H1 (cell line): ENCODE data around the gene MEF2C. TPM values are rescaled to one million over a fixed set of nuclear protein-coding genes. Genes with fewer than 3 reads are reported as not detected.

Experiments
- CHD1 ChIP-seq: IDR thresholded peaks from 2 replicates; pipeline ENCODE4 v1.6.1; 2012; ENCODE audit warnings: low read depth, low read length, improper control_type of control experiment
- E2F6 ChIP-seq: IDR thresholded peaks from 2 replicates; pipeline ENCODE4 v1.6.1; 2012; ENCODE audit warnings: inconsistent platforms
- KDM4A ChIP-seq: IDR thresholded peaks from one replicate; pipeline ENCODE4 v1.7.1; 2012; ENCODE audit warnings: low read depth, mild to moderate bottlenecking, moderate library complexity, low read length, inconsistent platforms; ENCODE audit not compliant: severe bottlenecking
- MAX ChIP-seq: IDR thresholded peaks from 2 replicates; pipeline ENCODE4 v1.6.1; 2012; ENCODE audit warnings: inconsistent platforms
- RNF2 ChIP-seq: fragments of 200-900, 300-1000 bp; sonication (generic); IDR thresholded peaks from 2 replicates; pipeline ENCODE4 v1.7.1; 2016; ENCODE audit warnings: borderline replicate concordance, low read depth, mild to moderate bottlenecking, antibody characterized with exemption, low read length; ENCODE audit not compliant: poor library complexity, severe bottlenecking; ENCODE audit errors: missing control alignments
- SUZ12 ChIP-seq: fragments of 200-600 bp; sonication (generic); IDR thresholded peaks from 2 replicates; pipeline ENCODE4 v1.6.1; 2012; ENCODE audit warnings: mild to moderate bottlenecking, inconsistent platforms, low read length, moderate library complexity, mixed read lengths
- polyA plus RNA-seq, 7 experiments: library from polyadenylated mRNA; depleted of rRNA in 3 of 7; stranded (reverse) in 5 of 7; unstranded in 2 of 7; fragments of >200 nt in 5 of 7; fragments of 200-250 nt in 2 of 7; gene quantifications; 1 replicate in 5 of 7; 2 replicates in 1 of 7; 4 replicates in 1 of 7; pipeline versions ENCODE4 v1.2.1 to v1.2.3, GENCODE V29; 2011 to 2013; ENCODE audit warnings: missing spikeins in 2 of 7, mixed read lengths in 2 of 7
- total RNA-seq: library from RNA; stranded (reverse); fragmentation: NEBNext Ultra II Directional; extraction: Animal tissue kit (Norgen Biotek cat#: 25700); gene quantifications from 2 replicates; pipeline ENCODE4 v1.2.1, GENCODE V29; 2021
- TF ChIP-seq, protein P1 (sequence below): fragments of 300-600 bp; sonication (generic); IDR thresholded peaks from 2 replicates; pipeline ENCODE4 v1.7.1; 2012; ENCODE audit warnings: low read length, moderate library complexity, mild to moderate bottlenecking, inconsistent platforms; ENCODE audit not compliant: insufficient replicate concordance

The MEF2C gene
- total and polyA plus RNA-seq, 2 of the 8 experiments (the other 6 are each of a cell fraction or from before 2014, with no cell fraction given), result 0.59 to 0.99 TPM

DNA sequence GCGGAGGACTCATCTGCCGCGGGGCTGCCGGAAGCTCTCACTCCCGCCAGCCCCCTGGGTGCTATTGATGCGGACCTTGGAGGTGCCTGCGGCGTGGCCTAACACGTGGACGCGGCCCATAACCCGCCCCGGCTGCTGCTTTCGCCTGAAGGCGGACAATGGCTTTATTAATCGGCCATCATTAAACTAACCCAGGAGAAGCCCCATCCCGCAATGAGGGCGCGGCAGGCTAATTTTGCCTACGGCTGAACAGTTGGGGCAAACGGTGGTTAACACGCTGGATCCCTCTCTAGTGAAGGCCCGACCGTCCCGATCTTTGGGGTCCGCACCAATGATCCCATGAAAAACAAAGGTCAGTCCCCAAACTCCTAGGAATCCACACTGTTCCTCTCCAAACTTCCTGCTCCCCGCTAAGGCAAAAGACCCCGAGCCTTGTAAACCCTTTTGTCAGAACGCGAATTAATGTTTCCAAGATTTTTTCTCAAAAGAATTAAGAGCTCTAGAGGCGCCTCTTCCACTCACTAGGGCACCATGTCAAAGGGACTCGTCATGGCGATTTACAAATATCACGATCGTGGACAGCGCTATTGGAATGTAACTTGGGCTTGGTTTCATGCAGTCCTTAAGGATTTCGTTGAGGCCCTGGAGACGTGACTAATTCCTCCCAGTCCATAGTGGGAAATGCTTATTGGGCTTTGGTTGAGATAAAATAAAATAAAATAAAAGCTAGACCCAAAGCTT lies 193.1 kb downstream of the MEF2C start (continued):
- TF ChIP-seq, protein P1, sequence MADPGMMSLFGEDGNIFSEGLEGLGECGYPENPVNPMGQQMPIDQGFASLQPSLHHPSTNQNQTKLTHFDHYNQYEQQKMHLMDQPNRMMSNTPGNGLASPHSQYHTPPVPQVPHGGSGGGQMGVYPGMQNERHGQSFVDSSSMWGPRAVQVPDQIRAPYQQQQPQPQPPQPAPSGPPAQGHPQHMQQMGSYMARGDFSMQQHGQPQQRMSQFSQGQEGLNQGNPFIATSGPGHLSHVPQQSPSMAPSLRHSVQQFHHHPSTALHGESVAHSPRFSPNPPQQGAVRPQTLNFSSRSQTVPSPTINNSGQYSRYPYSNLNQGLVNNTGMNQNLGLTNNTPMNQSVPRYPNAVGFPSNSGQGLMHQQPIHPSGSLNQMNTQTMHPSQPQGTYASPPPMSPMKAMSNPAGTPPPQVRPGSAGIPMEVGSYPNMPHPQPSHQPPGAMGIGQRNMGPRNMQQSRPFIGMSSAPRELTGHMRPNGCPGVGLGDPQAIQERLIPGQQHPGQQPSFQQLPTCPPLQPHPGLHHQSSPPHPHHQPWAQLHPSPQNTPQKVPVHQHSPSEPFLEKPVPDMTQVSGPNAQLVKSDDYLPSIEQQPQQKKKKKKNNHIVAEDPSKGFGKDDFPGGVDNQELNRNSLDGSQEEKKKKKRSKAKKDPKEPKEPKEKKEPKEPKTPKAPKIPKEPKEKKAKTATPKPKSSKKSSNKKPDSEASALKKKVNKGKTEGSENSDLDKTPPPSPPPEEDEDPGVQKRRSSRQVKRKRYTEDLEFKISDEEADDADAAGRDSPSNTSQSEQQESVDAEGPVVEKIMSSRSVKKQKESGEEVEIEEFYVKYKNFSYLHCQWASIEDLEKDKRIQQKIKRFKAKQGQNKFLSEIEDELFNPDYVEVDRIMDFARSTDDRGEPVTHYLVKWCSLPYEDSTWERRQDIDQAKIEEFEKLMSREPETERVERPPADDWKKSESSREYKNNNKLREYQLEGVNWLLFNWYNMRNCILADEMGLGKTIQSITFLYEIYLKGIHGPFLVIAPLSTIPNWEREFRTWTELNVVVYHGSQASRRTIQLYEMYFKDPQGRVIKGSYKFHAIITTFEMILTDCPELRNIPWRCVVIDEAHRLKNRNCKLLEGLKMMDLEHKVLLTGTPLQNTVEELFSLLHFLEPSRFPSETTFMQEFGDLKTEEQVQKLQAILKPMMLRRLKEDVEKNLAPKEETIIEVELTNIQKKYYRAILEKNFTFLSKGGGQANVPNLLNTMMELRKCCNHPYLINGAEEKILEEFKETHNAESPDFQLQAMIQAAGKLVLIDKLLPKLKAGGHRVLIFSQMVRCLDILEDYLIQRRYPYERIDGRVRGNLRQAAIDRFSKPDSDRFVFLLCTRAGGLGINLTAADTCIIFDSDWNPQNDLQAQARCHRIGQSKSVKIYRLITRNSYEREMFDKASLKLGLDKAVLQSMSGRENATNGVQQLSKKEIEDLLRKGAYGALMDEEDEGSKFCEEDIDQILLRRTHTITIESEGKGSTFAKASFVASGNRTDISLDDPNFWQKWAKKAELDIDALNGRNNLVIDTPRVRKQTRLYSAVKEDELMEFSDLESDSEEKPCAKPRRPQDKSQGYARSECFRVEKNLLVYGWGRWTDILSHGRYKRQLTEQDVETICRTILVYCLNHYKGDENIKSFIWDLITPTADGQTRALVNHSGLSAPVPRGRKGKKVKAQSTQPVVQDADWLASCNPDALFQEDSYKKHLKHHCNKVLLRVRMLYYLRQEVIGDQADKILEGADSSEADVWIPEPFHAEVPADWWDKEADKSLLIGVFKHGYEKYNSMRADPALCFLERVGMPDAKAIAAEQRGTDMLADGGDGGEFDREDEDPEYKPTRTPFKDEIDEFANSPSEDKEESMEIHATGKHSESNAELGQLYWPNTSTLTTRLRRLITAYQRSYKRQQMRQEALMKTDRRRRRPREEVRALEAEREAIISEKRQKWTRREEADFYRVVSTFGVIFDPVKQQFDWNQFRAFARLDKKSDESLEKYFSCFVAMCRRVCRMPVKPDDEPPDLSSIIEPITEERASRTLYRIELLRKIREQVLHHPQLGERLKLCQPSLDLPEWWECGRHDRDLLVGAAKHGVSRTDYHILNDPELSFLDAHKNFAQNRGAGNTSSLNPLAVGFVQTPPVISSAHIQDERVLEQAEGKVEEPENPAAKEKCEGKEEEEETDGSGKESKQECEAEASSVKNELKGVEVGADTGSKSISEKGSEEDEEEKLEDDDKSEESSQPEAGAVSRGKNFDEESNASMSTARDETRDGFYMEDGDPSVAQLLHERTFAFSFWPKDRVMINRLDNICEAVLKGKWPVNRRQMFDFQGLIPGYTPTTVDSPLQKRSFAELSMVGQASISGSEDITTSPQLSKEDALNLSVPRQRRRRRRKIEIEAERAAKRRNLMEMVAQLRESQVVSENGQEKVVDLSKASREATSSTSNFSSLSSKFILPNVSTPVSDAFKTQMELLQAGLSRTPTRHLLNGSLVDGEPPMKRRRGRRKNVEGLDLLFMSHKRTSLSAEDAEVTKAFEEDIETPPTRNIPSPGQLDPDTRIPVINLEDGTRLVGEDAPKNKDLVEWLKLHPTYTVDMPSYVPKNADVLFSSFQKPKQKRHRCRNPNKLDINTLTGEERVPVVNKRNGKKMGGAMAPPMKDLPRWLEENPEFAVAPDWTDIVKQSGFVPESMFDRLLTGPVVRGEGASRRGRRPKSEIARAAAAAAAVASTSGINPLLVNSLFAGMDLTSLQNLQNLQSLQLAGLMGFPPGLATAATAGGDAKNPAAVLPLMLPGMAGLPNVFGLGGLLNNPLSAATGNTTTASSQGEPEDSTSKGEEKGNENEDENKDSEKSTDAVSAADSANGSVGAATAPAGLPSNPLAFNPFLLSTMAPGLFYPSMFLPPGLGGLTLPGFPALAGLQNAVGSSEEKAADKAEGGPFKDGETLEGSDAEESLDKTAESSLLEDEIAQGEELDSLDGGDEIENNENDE, result no peak
- peak; percentile 59; the same call in 1 of the 2 replicates for TF ChIP-seq E2F6
- peak; percentile 74 for TF ChIP-seq MAX
- TF ChIP-seq KDM4A, result peak; percentile 45
- peak; percentile 91 for TF ChIP-seq RNF2
- TF ChIP-seq SUZ12, result peak; percentile 68
- TF ChIP-seq CHD1, result no peak
